Vagina (tissue), 2 donors: ENCODE measurements around the gene RAB3GAP1. TPM values are rescaled to one million over a fixed set of nuclear protein-coding genes. Genes with fewer than 3 reads are reported as not detected.
"Not testable (repeated sequence)": the region's sequence is repeated elsewhere in the genome, so short reads cannot be mapped to it uniquely, and the experiment has no call there.

Source experiments
- DNase-seq, 2 donors: peaks; one replicate each; pipeline ENCODE4 v3.0.0-alpha.2; 2017; ENCODE audit errors: extremely low spot score in 2 of 2
- H3K27ac ChIP-seq: fragments of 200-600 bp; sonication (generic); one replicate; pipeline ENCODE4 v1.5.1; 2019
- H3K27me3 ChIP-seq: fragments of 200-600 bp; sonication (generic); one replicate; pipeline ENCODE4 v1.5.1; 2019
- H3K36me3 ChIP-seq, 2 donors: fragments of 200-600 bp; sonication (generic); one replicate each; pipeline ENCODE4 v1.5.1; 2017 to 2019
- H3K4me1 ChIP-seq: fragments of 200-600 bp; sonication (generic); one replicate; pipeline ENCODE4 v1.5.1; 2019
- H3K4me3 ChIP-seq, 2 donors: fragments of 200-600 bp; sonication (generic); 1 replicate in 1 of 2; 2 replicates in 1 of 2; pipeline ENCODE4 v1.5.1; 2016 to 2019
- H3K9me3 ChIP-seq: fragments of 200-600 bp; sonication (generic); one replicate; pipeline ENCODE4 v1.5.1; 2019
- POLR2A ChIP-seq, 2 donors: fragments of 450-650 bp; IDR thresholded peaks; one replicate each; pipeline ENCODE4 v1.6.1; 2017; ENCODE audit warnings: antibody characterized with exemption in 2 of 2, mild to moderate bottlenecking in 2 of 2, moderate library complexity in 2 of 2
- POLR2AphosphoS5 ChIP-seq, 2 donors: sonication (generic); formaldehyde crosslinking; IDR thresholded peaks; one replicate each; pipeline ENCODE4 v1.9.0; 2017; ENCODE audit warnings: antibody characterized with exemption in 2 of 2, mild to moderate bottlenecking in 2 of 2, low read depth in 1 of 2; ENCODE audit not compliant: insufficient read depth in 1 of 2
- intact Hi-C: fragments of 100-400 bp; cut with DNase I; formaldehyde crosslinking; loops from one replicate; pipeline ENCODE4 v1.15.1; 2023
- total RNA-seq: library from RNA; depleted of rRNA; stranded (reverse); fragments of >200 nt; gene quantifications from one replicate; pipeline ENCODE4 v1.2.3, GENCODE V29; 2016
- TF ChIP-seq, protein P1 (sequence below), 3 experiments: fragments of 450-650 bp in 2 of 3; fragments of 200-600 bp in 1 of 3; sonication (generic) in 1 of 3; IDR thresholded peaks; one replicate each; pipeline ENCODE4 v1.5.1; 2017 to 2019; ENCODE audit warnings: antibody characterized with exemption in 3 of 3, mild to moderate bottlenecking in 2 of 3, moderate library complexity in 2 of 3

The RAB3GAP1 gene
- total RNA-seq, 1 donor from 2014 or later: 44.9 TPM

DNA sequence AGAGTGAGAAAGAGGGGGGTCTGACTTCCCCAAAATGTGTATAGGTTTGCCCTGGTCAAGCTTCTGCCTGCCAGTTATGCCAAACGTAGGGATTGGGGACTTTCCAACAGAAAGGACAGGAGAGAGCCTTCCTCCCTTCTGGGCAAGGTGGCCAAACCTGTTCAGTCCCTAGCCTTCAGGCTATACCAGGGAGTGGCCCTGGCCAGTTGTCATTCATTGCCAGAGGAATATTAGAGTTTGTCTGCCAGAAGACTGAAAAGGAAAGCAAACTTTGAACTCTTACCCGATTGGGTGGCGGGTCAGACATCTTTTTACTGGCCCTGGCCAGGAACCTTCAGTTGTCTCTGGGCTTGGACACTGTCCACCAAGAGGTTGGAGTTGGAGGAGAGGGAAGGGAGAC lies 22.1 kb downstream of the RAB3GAP1 start:
- TF ChIP-seq, protein P1, sequence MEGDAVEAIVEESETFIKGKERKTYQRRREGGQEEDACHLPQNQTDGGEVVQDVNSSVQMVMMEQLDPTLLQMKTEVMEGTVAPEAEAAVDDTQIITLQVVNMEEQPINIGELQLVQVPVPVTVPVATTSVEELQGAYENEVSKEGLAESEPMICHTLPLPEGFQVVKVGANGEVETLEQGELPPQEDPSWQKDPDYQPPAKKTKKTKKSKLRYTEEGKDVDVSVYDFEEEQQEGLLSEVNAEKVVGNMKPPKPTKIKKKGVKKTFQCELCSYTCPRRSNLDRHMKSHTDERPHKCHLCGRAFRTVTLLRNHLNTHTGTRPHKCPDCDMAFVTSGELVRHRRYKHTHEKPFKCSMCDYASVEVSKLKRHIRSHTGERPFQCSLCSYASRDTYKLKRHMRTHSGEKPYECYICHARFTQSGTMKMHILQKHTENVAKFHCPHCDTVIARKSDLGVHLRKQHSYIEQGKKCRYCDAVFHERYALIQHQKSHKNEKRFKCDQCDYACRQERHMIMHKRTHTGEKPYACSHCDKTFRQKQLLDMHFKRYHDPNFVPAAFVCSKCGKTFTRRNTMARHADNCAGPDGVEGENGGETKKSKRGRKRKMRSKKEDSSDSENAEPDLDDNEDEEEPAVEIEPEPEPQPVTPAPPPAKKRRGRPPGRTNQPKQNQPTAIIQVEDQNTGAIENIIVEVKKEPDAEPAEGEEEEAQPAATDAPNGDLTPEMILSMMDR (IDR thresholded peaks at IDR 0.05): no peak
- TF ChIP-seq POLR2A (IDR thresholded peaks at IDR 0.05) (no peak), POLR2AphosphoS5 (IDR thresholded peaks at IDR 0.05; ENCODE audit: insufficient read depth in 1 of 2, low read depth in 1 of 2) (no peak)
- Histone ChIP-seq H3K27ac (no peak overlapping the region), H3K4me3 (no peak overlapping the region), H3K36me3 (no peaks in the 10 kb centered on the region), H3K27me3 (no peaks in the 10 kb centered on the region), H3K4me1 (peaks cover 24% of the 10 kb centered on the region), H3K9me3 (peaks cover 5% of the 10 kb centered on the region)
- intact Hi-C loops: no loop called here
- no peak for DNase-seq

DNA sequence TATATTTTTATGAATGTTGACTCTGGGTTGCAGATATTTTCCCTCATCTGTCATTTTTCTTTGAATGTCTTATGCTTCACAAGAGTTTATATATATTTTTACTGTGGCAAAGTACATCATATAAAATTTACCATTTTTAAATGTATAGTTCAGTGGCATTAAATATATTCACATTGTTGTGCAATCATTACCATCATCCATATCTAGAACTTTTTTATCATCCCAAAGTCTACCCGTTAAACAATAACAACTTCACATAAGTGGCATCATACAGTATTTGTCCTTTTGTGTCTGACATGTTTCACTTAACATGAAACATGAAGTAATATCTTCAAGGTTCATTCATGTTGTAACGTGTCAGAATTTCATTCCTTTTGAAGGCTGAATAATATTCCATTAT lies 24.5 kb downstream of the RAB3GAP1 start:
- Histone ChIP-seq H3K4me3 (no peak overlapping the region), H3K36me3 (no peaks in the 10 kb centered on the region), H3K27ac (no peak overlapping the region), H3K4me1 (peaks cover 15% of the 10 kb centered on the region), H3K9me3 (peaks cover 3% of the 10 kb centered on the region), H3K27me3 (no peaks in the 10 kb centered on the region)
- TF ChIP-seq, protein P1 (IDR thresholded peaks at IDR 0.05): no peak
- TF ChIP-seq POLR2AphosphoS5 (IDR thresholded peaks at IDR 0.05; ENCODE audit: insufficient read depth in 1 of 2, low read depth in 1 of 2): no peak
- TF ChIP-seq POLR2A (IDR thresholded peaks at IDR 0.05): no peak
- no peak for DNase-seq
- intact Hi-C loops: no loop called here

DNA sequence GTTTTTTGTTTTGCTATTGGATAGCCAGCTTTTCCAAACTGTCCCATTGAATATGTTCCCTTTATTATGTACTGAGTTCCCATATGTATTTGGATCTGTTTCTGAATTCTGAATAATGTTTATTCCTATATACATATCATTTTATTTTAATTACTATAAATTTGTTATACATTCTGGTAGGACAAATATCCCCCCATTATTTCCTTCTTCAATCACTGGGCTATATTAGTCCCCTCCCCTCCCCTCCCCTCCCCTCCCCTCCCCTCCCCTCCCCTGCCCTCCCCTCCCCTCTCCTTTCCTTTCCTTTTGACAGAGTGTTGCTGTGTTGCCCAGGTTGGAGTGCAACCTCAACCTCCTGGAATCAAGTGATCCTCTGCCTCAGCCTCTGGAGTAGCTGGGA lies 26.3 kb downstream of the RAB3GAP1 start:
- Histone ChIP-seq H3K27me3 (peaks cover 4% of the 10 kb centered on the region), H3K9me3 (no peaks in the 10 kb centered on the region), H3K36me3 (peaks cover 0 to 9% of the 10 kb centered on the region in 2 donors), H3K4me3 (no peak overlapping the region), H3K27ac (no peak overlapping the region), H3K4me1 (peaks cover 15% of the 10 kb centered on the region)
- DNase-seq: no peak
- intact Hi-C loops: no loop called here
- TF ChIP-seq, protein P1 (IDR thresholded peaks at IDR 0.05): no peak
- TF ChIP-seq POLR2AphosphoS5 (IDR thresholded peaks at IDR 0.05; ENCODE audit: insufficient read depth in 1 of 2, low read depth in 1 of 2): no peak
- no peak for TF ChIP-seq POLR2A (IDR thresholded peaks at IDR 0.05)

DNA sequence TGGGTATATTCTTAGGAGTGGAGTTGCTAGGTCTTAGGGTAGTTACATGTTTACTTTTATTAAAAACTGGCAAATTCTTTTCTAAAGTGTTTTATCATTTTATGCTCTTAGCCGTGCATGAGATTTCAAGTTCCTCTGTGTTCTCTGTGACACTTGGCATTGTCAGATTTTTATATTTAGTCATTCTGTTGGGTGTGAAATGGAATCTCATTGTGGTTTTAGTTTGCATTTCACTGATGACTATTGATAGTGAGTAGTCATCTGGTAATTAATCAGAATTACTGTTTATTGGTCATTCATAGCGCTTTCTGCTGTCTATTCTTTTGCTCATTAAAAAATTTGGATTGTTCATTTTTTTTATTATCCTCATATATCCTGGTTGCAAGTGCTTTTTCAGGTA lies 34.1 kb downstream of the RAB3GAP1 start:
- Histone ChIP-seq H3K27me3 (peaks cover 4% of the 10 kb centered on the region), H3K9me3 (no peaks in the 10 kb centered on the region), H3K4me3 (no peak overlapping the region), H3K4me1 (no peaks in the 10 kb centered on the region), H3K36me3 (peaks cover 0 to 13% of the 10 kb centered on the region in 2 donors), H3K27ac (no peak overlapping the region)
- intact Hi-C loops: no loop called here
- no peak for DNase-seq
- TF ChIP-seq, protein P1 (IDR thresholded peaks at IDR 0.05): no peak
- TF ChIP-seq POLR2AphosphoS5 (IDR thresholded peaks at IDR 0.05; ENCODE audit: insufficient read depth in 1 of 2, low read depth in 1 of 2) (no peak), POLR2A (IDR thresholded peaks at IDR 0.05) (no peak)

DNA sequence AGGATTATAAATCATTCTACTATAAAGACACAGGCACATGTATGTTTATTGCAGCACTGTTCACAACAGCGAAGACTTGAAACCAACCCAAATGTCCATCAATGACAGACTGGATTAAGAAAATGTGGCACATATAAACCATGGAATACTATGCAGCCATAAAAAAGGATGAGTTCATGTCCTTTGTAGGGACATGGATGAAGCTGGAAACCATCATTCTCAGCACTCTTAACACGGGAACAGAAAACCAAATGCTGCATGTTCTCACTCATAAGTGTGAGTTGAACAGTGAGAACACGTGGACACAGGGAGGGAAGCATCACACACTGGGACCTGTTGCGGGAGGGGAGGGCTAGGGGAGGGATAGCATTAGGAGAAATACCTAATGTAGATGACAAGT lies 37.5 kb downstream of the RAB3GAP1 start:
- H3K36me3 ChIP-seq: peaks cover 0 to 23% of the 10 kb centered on the region in 2 donors
- intact Hi-C loops, DNase-seq, H3K9me3 ChIP-seq, H3K27me3 ChIP-seq, H3K27ac ChIP-seq, H3K4me1 ChIP-seq, H3K4me3 ChIP-seq: not testable (repeated sequence)
